PC-9 (cell line): ENCODE measurements around the gene NADSYN1. TPM values are rescaled to one million over a fixed set of nuclear protein-coding genes. Genes with fewer than 3 reads are reported as not detected.

Experiments
- BruUV-seq: library from RNA; stranded (reverse); fragments of 400-500 nt; replicated peaks from 2 replicates; lab custom pipeline; 2021; lab: Mats Ljungman, UMichigan
- CTCF ChIA-PET: fragments of 300-600 bp; sonication (Branson Sonifier 250); formaldehyde crosslinking; loops from one replicate; lab custom pipeline; 2022; ENCODE audit warnings: antibody characterized with exemption; lab: Charles Lee
- POLR2A ChIA-PET: fragments of 300-600 bp; sonication (Branson Sonifier 250); formaldehyde crosslinking; loops from one replicate; lab custom pipeline; 2022; ENCODE audit warnings: antibody characterized with exemption; ENCODE audit not compliant: unreplicated experiment; lab: Charles Lee
- DNase-seq, 2 experiments: peaks; one replicate each; pipeline versions ENCODE4 v3.0.0 to v3.0.0-alpha.2; 2015 to 2022; ENCODE audit warnings: mixed read lengths in 1 of 2
- H2AFZ ChIP-seq: fragments of 200-600 bp; sonication (generic); 2 replicates; pipeline ENCODE4 v1.8.1; 2017; ENCODE audit warnings: antibody characterized with exemption
- H3F3A ChIP-seq: fragments of 200-600 bp; sonication (generic); 2 replicates; pipeline ENCODE4 v1.8.1; 2017; ENCODE audit warnings: antibody characterized with exemption, mild to moderate bottlenecking, low read depth; ENCODE audit not compliant: insufficient read depth
- H3K27ac ChIP-seq: fragments of 200-600 bp; sonication (generic); 2 replicates; pipeline ENCODE4 v1.6.1; 2016; ENCODE audit warnings: mixed run types
- H3K27me3 ChIP-seq: fragments of 200-600 bp; sonication (generic); 2 replicates; pipeline ENCODE4 v1.6.1; 2016; ENCODE audit warnings: low read depth, mixed run types; ENCODE audit not compliant: insufficient read depth
- H3K36me3 ChIP-seq: fragments of 200-600 bp; sonication (generic); 2 replicates; pipeline ENCODE4 v1.6.1; 2016; ENCODE audit warnings: low read depth, mixed run types
- H3K4me1 ChIP-seq: fragments of 200-600 bp; sonication (generic); replicated peaks from 2 replicates; pipeline ENCODE4 v1.6.1; 2016; ENCODE audit warnings: mixed run types; ENCODE audit not compliant: insufficient read depth
- H3K4me2 ChIP-seq: fragments of 200-600 bp; sonication (generic); 2 replicates; pipeline ENCODE4 v1.6.1; 2017; ENCODE audit warnings: mixed run types
- H3K4me3 ChIP-seq: fragments of 200-600 bp; sonication (generic); 2 replicates; pipeline ENCODE4 v1.6.1; 2016; ENCODE audit warnings: mixed run types
- H3K79me2 ChIP-seq: fragments of 200-600 bp; sonication (generic); 2 replicates; pipeline ENCODE4 v1.6.1; 2017; ENCODE audit warnings: low read depth, mixed run types
- H3K9me2 ChIP-seq: fragments of 200-600 bp; sonication (generic); 2 replicates; pipeline ENCODE4 v1.8.1; 2017; ENCODE audit warnings: mild to moderate bottlenecking; ENCODE audit not compliant: insufficient read depth
- H3K9me3 ChIP-seq: fragments of 200-600 bp; sonication (generic); 2 replicates; pipeline ENCODE4 v1.8.1; 2016; ENCODE audit warnings: low read depth; ENCODE audit not compliant: insufficient read depth
- H4K20me1 ChIP-seq: fragments of 200-600 bp; sonication (generic); 2 replicates; pipeline ENCODE4 v1.8.1; 2017; ENCODE audit not compliant: insufficient read depth
- CTCF ChIP-seq: fragments of 200-600 bp; sonication (generic); conservative IDR thresholded peaks from 2 replicates; pipeline ENCODE4 v1.6.1; 2017; ENCODE audit warnings: mixed run types, antibody characterized with exemption, mild to moderate bottlenecking, moderate library complexity
- EZH2 ChIP-seq: fragments of 200-600 bp; sonication (generic); IDR thresholded peaks from 2 replicates; pipeline ENCODE4 v1.8.0; 2017; ENCODE audit warnings: antibody characterized with exemption, low read depth
- intact Hi-C: fragments of 100-400 bp; cut with micrococcal nuclease; formaldehyde crosslinking; loops from one replicate; pipeline ENCODE4 v1.10.0; 2022; ENCODE audit not compliant: unreplicated experiment
- total RNA-seq: library from RNA; stranded (reverse); gene quantifications from 2 replicates; pipeline ENCODE4 v1.2.3, GENCODE V29; 2021

Gene NADSYN1
- total RNA-seq, 1 experiment from 2014 or later = 118 TPM

GRCh38 chr11:71443736-71444445 lies 9.1 kb upstream of the NADSYN1 start:
- no TSS peak for BruUV-seq
- ChIA-PET POLR2A (no interaction called here), CTCF (no interaction called here)
- Histone ChIP-seq H3K9me3 (no peaks in the 10 kb centered on the region), H3K9me2 (no peaks in the 10 kb centered on the region), H3K4me1 (peaks cover 10% of the 10 kb centered on the region), H2AFZ (no peak overlapping the region), H3K79me2 (peaks cover 14% of the 10 kb centered on the region), H3K4me3 (no peak overlapping the region), H3K27me3 (no peaks in the 10 kb centered on the region), H3F3A (peaks cover 7% of the 10 kb centered on the region), H4K20me1 (peaks cover 16% of the 10 kb centered on the region), H3K36me3 (peaks cover 42% of the 10 kb centered on the region), H3K4me2 (no peak overlapping the region), H3K27ac (no peak overlapping the region)
- TF ChIP-seq EZH2 = no peak
- no peak for TF ChIP-seq CTCF
- DNase-seq = no peak
- intact Hi-C loops = no loop called here

GRCh38 chr11:71444811-71445210 lies 8.2 kb upstream of the NADSYN1 start:
- TF ChIP-seq EZH2 (no peak), CTCF (no peak)
- Histone ChIP-seq H3F3A (peaks cover 7% of the 10 kb centered on the region), H4K20me1 (peaks cover 13% of the 10 kb centered on the region), H3K9me2 (no peaks in the 10 kb centered on the region), H3K79me2 (peaks cover 23% of the 10 kb centered on the region), H3K27me3 (no peaks in the 10 kb centered on the region), H3K4me1 (peaks cover 18% of the 10 kb centered on the region), H3K27ac (no peak overlapping the region), H3K4me2 (no peak overlapping the region), H3K4me3 (no peak overlapping the region), H3K9me3 (no peaks in the 10 kb centered on the region), H3K36me3 (peaks cover 36% of the 10 kb centered on the region), H2AFZ (no peak overlapping the region)
- no peak for DNase-seq
- POLR2A ChIA-PET = no interaction called here
- CTCF ChIA-PET = no interaction called here
- BruUV-seq = no TSS peak
- intact Hi-C loops = no loop called here

- Histone ChIP-seq H3K9me3 (no peaks in the 10 kb centered on the region), H3K79me2 (peaks cover 30% of the 10 kb centered on the region), H3K4me2 (peak overlapping the region; percentile 78), H4K20me1 (peaks cover 8% of the 10 kb centered on the region), H3K9me2 (no peaks in the 10 kb centered on the region), H3K27me3 (no peaks in the 10 kb centered on the region), H3K4me1 (peaks cover 29% of the 10 kb centered on the region), H2AFZ (no peak overlapping the region), H3K4me3 (0 out of 2 replicates have a peak overlapping the region, but pooled peaks have one; percentile 21), H3K36me3 (peaks cover 31% of the 10 kb centered on the region), H3K27ac (no peak overlapping the region), H3F3A (peaks cover 12% of the 10 kb centered on the region)
- ChIA-PET CTCF (no interaction called here), POLR2A (interaction anchor here (1.5 kb wide), 1 partner anchor 20 kb away, joined by 10 read pairs; no protein-coding TSS in a partner anchor)
- intact Hi-C loops = loop anchor here (2.0 kb wide), 1 partner anchor 13 kb away; no protein-coding TSS in a partner anchor
- TF ChIP-seq CTCF (no peak), EZH2 (no peak)
- no TSS peak for BruUV-seq
- no peak for DNase-seq
These were observed 6.9 kb upstream of the NADSYN1 start for GRCh38 chr11:71446150-71446549.
